NCI-H1092 treated with DMSO at 0.1 percent for 48 hours (cell line): ENCODE data around the gene MPHOSPH9.
A peak's percentile ranks its signal among the peaks of the same experiment; 100 is the strongest.
"Not testable (repeated sequence)": the region's sequence is repeated elsewhere in the genome, so short reads cannot be mapped to it uniquely, and the experiment has no call there.

Experiments used
- DNase-seq: peaks from one replicate; lab custom pipeline; 2025; lab: John Stamatoyannopoulos, UW

The MPHOSPH9 gene

GRCh38 chr12:123227581-123228258 lies 5.2 kb downstream of the MPHOSPH9 start:
- no peak for DNase-seq

- DNase-seq: no peak
Measured at GRCh38 chr12:123225443-123225842, 7.5 kb downstream of the MPHOSPH9 start.

GRCh38 chr12:123223241-123223668 lies 9.7 kb downstream of the MPHOSPH9 start:
- DNase-seq: no peak

GRCh38 chr12:123207815-123208214 lies 25.1 kb downstream of the MPHOSPH9 start:
- not testable (repeated sequence) for DNase-seq

- not testable (repeated sequence) for DNase-seq
Measured at GRCh38 chr12:123206794-123207193, 26.1 kb downstream of the MPHOSPH9 start.

- no peak for DNase-seq
Measured at GRCh38 chr12:123200414-123200813, 32.5 kb downstream of the MPHOSPH9 start.

GRCh38 chr12:123199936-123200335 lies 33.0 kb downstream of the MPHOSPH9 start:
- no peak for DNase-seq

GRCh38 chr12:123187637-123188036 lies 45.3 kb downstream of the MPHOSPH9 start:
- DNase-seq: no peak

- no peak for DNase-seq
Measured at GRCh38 chr12:123180171-123180570, 52.8 kb downstream of the MPHOSPH9 start.

- DNase-seq: no peak
Measured at GRCh38 chr12:123171967-123172366, 61.0 kb downstream of the MPHOSPH9 start.

GRCh38 chr12:123167329-123167728 lies 65.6 kb downstream of the MPHOSPH9 start:
- DNase-seq: no peak

- DNase-seq: no peak
Measured at GRCh38 chr12:123165537-123165936, 67.4 kb downstream of the MPHOSPH9 start.

- DNase-seq: no peak
Measured at GRCh38 chr12:123164710-123165261, 68.2 kb downstream of the MPHOSPH9 start.

GRCh38 chr12:123164222-123164621 lies 68.7 kb downstream of the MPHOSPH9 start:
- no peak for DNase-seq

GRCh38 chr12:123163227-123163626 lies 69.7 kb downstream of the MPHOSPH9 start:
- no peak for DNase-seq

- DNase-seq: no peak
Measured at GRCh38 chr12:123160801-123161487, 72.0 kb downstream of the MPHOSPH9 start.

GRCh38 chr12:123153906-123154305 lies 79.0 kb downstream of the MPHOSPH9 start:
- DNase-seq: no peak

- DNase-seq: no peak
Measured at GRCh38 chr12:123152833-123153232, 80.1 kb downstream of the MPHOSPH9 start.

- no peak for DNase-seq
Measured at GRCh38 chr12:123151457-123152454, 81.2 kb downstream of the MPHOSPH9 start.

GRCh38 chr12:123150744-123151456 lies 82.0 kb downstream of the MPHOSPH9 start, which contains the start of gene PITPNM2:
Gene PITPNM2 (minus strand): TSS chr12:123151090. CDS start chr12:123034590, 116,500 bp downstream.
- peak; percentile 23 for DNase-seq

- DNase-seq: no peak
Measured at GRCh38 chr12:123150275-123150743, 82.6 kb downstream of the MPHOSPH9 start.
